PC-9 (cell line): Measurements from ENCODE around the gene SH3RF3. TPM values are rescaled to one million over a fixed set of nuclear protein-coding genes. Genes with fewer than 3 reads are reported as not detected.
A peak's percentile ranks its signal among the peaks of the same experiment; 100 is the strongest.

Source experiments
- BruUV-seq: library from RNA; stranded (reverse); fragments of 400-500 nt; replicated peaks from 2 replicates; lab custom pipeline; 2021; lab: Mats Ljungman, UMichigan
- CTCF ChIA-PET: fragments of 300-600 bp; sonication (Branson Sonifier 250); formaldehyde crosslinking; loops from one replicate; lab custom pipeline; 2022; ENCODE audit warnings: antibody characterized with exemption; lab: Charles Lee
- POLR2A ChIA-PET: fragments of 300-600 bp; sonication (Branson Sonifier 250); formaldehyde crosslinking; loops from one replicate; lab custom pipeline; 2022; ENCODE audit warnings: antibody characterized with exemption; ENCODE audit not compliant: unreplicated experiment; lab: Charles Lee
- DNase-seq, 2 experiments: peaks; one replicate each; pipeline versions ENCODE4 v3.0.0 to v3.0.0-alpha.2; 2015 to 2022; ENCODE audit warnings: mixed read lengths in 1 of 2
- H2AFZ ChIP-seq: fragments of 200-600 bp; sonication (generic); 2 replicates; pipeline ENCODE4 v1.8.1; 2017; ENCODE audit warnings: antibody characterized with exemption
- H3F3A ChIP-seq: fragments of 200-600 bp; sonication (generic); 2 replicates; pipeline ENCODE4 v1.8.1; 2017; ENCODE audit warnings: antibody characterized with exemption, mild to moderate bottlenecking, low read depth; ENCODE audit not compliant: insufficient read depth
- H3K27ac ChIP-seq: fragments of 200-600 bp; sonication (generic); 2 replicates; pipeline ENCODE4 v1.6.1; 2016; ENCODE audit warnings: mixed run types
- H3K27me3 ChIP-seq: fragments of 200-600 bp; sonication (generic); 2 replicates; pipeline ENCODE4 v1.6.1; 2016; ENCODE audit warnings: low read depth, mixed run types; ENCODE audit not compliant: insufficient read depth
- H3K36me3 ChIP-seq: fragments of 200-600 bp; sonication (generic); 2 replicates; pipeline ENCODE4 v1.6.1; 2016; ENCODE audit warnings: low read depth, mixed run types
- H3K4me1 ChIP-seq: fragments of 200-600 bp; sonication (generic); replicated peaks from 2 replicates; pipeline ENCODE4 v1.6.1; 2016; ENCODE audit warnings: mixed run types; ENCODE audit not compliant: insufficient read depth
- H3K4me2 ChIP-seq: fragments of 200-600 bp; sonication (generic); 2 replicates; pipeline ENCODE4 v1.6.1; 2017; ENCODE audit warnings: mixed run types
- H3K4me3 ChIP-seq: fragments of 200-600 bp; sonication (generic); 2 replicates; pipeline ENCODE4 v1.6.1; 2016; ENCODE audit warnings: mixed run types
- H3K79me2 ChIP-seq: fragments of 200-600 bp; sonication (generic); 2 replicates; pipeline ENCODE4 v1.6.1; 2017; ENCODE audit warnings: low read depth, mixed run types
- H3K9me2 ChIP-seq: fragments of 200-600 bp; sonication (generic); 2 replicates; pipeline ENCODE4 v1.8.1; 2017; ENCODE audit warnings: mild to moderate bottlenecking; ENCODE audit not compliant: insufficient read depth
- H3K9me3 ChIP-seq: fragments of 200-600 bp; sonication (generic); 2 replicates; pipeline ENCODE4 v1.8.1; 2016; ENCODE audit warnings: low read depth; ENCODE audit not compliant: insufficient read depth
- H4K20me1 ChIP-seq: fragments of 200-600 bp; sonication (generic); 2 replicates; pipeline ENCODE4 v1.8.1; 2017; ENCODE audit not compliant: insufficient read depth
- CTCF ChIP-seq: fragments of 200-600 bp; sonication (generic); conservative IDR thresholded peaks from 2 replicates; pipeline ENCODE4 v1.6.1; 2017; ENCODE audit warnings: mixed run types, antibody characterized with exemption, mild to moderate bottlenecking, moderate library complexity
- EZH2 ChIP-seq: fragments of 200-600 bp; sonication (generic); IDR thresholded peaks from 2 replicates; pipeline ENCODE4 v1.8.0; 2017; ENCODE audit warnings: antibody characterized with exemption, low read depth
- intact Hi-C: fragments of 100-400 bp; cut with micrococcal nuclease; formaldehyde crosslinking; loops from one replicate; pipeline ENCODE4 v1.10.0; 2022; ENCODE audit not compliant: unreplicated experiment
- total RNA-seq: library from RNA; stranded (reverse); gene quantifications from 2 replicates; pipeline ENCODE4 v1.2.3, GENCODE V29; 2021

The SH3RF3 gene
- total RNA-seq, 1 experiment from 2014 or later = 6.1 TPM

DNA sequence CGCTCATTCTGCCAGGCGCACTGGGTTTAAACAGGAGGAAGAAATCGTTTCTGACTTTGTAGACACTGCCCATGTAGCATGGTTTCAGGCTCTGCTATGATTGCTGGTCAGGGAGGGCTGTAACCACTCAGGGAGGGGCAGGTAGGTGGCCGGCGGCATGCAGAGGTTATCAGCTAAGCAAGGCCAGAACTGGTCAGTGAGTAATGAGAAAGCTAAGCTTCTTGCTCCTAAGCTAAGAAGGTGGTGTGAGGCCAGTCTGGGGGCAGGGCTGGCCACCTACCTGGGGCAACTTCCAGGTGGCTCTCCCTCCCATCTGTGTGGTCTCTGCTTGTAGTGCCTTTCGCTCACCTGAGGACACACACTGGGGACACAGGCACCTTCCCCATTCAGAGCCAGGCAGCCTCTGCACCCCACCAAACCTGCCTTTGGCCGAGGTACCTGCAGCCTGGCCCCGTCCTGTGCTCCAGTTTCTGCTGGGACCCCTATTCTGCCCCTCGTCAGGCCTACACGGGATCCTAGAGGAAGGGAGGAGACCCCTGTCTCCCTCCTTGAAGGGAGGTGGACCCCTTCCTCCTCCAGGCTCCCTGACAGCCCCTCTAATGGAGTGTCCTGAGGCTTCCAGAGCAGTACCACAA is 288.8 kb downstream of the SH3RF3 start:
- Histone ChIP-seq H3K36me3 (no peaks in the 10 kb centered on the region), H3K27me3 (no peaks in the 10 kb centered on the region), H3K4me1 (no peaks in the 10 kb centered on the region), H2AFZ (no peak overlapping the region), H3K79me2 (no peaks in the 10 kb centered on the region), H4K20me1 (no peaks in the 10 kb centered on the region), H3K4me3 (no peak overlapping the region), H3K9me3 (no peaks in the 10 kb centered on the region), H3F3A (no peaks in the 10 kb centered on the region), H3K9me2 (no peaks in the 10 kb centered on the region), H3K27ac (no peak overlapping the region), H3K4me2 (no peak overlapping the region)
- TF ChIP-seq CTCF = no peak
- TF ChIP-seq EZH2 = no peak
- ChIA-PET POLR2A (no interaction called here), CTCF (no interaction called here)
- BruUV-seq = no TSS peak
- DNase-seq = peak in 1 of 2 experiments; percentile 58
- intact Hi-C loops = no loop called here

DNA sequence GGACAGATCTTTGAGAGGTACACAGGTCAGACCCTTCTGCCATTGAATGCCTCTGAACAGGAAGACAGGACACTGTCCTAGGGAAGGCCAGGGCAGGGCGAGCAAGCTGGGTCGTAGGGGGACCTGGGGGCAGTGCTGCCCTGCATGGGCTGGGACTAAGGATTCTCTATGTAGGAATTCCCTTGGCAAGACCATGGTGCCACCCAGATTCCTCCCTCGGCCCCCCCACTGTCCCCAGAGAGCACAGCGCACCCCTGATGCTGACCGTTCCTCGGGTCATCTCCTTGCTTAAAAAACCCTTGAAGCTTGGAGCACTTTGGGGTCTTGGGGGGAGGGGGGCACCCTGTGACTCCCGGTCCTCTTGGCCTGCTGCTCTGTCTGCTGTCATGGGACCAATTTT is 289.7 kb downstream of the SH3RF3 start:
- no peaks in the 10 kb centered on the region for H3F3A ChIP-seq
- no peaks in the 10 kb centered on the region for H3K36me3 ChIP-seq
- no peak overlapping the region for H2AFZ ChIP-seq
- H3K4me1 ChIP-seq = no peaks in the 10 kb centered on the region
- no peaks in the 10 kb centered on the region for H3K79me2 ChIP-seq
- intact Hi-C loops = no loop called here
- POLR2A ChIA-PET = no interaction called here
- H3K27me3 ChIP-seq = no peaks in the 10 kb centered on the region
- CTCF ChIA-PET = no interaction called here
- no peak overlapping the region for H3K4me3 ChIP-seq
- BruUV-seq = no TSS peak
- no peak overlapping the region for H3K4me2 ChIP-seq
- no peak overlapping the region for H3K27ac ChIP-seq
- no peaks in the 10 kb centered on the region for H3K9me2 ChIP-seq
- no peak for DNase-seq
- TF ChIP-seq CTCF = no peak
- TF ChIP-seq EZH2 = no peak
- H3K9me3 ChIP-seq = no peaks in the 10 kb centered on the region
- H4K20me1 ChIP-seq = no peaks in the 10 kb centered on the region

DNA sequence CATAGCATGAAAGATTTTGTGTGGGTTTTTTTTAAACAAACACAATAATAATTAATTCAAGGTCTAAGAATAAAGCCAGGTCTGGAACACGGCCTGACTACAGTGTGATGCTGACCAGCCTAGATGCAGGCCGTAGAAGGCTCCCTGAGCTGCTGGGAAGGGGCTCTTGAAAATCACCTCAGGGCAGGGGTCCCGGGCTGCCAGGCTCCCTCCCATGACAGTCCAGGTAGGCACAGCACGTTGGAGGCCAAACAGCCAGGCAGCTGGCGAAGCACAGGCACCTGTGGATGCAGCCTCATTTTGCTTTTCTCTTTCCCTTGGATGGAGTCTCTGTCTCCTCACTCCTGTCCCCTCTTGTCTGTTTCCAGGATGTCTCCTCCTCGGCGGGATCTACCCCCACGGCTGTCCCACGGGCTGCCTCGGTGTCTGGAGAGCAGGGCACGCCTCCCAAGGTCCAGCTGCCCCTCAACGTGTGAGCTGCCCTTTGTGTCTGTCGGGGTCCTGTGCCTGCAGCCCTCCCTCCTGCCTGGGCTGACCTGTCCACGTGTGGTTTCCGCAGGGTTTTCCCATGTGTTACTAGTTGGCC is 290.3 kb downstream of the SH3RF3 start:
- H3K4me3 ChIP-seq = no peak overlapping the region
- TF ChIP-seq CTCF (no peak), EZH2 (no peak)
- H3K27me3 ChIP-seq = no peaks in the 10 kb centered on the region
- no peak for DNase-seq
- H3K9me2 ChIP-seq = no peaks in the 10 kb centered on the region
- intact Hi-C loops = no loop called here
- no peak overlapping the region for H2AFZ ChIP-seq
- no peaks in the 10 kb centered on the region for H3K36me3 ChIP-seq
- CTCF ChIA-PET = no interaction called here
- no peaks in the 10 kb centered on the region for H3K4me1 ChIP-seq
- no peaks in the 10 kb centered on the region for H4K20me1 ChIP-seq
- no peak overlapping the region for H3K4me2 ChIP-seq
- BruUV-seq = no TSS peak
- no peaks in the 10 kb centered on the region for H3K9me3 ChIP-seq
- H3K79me2 ChIP-seq = no peaks in the 10 kb centered on the region
- no peaks in the 10 kb centered on the region for H3F3A ChIP-seq
- POLR2A ChIA-PET = no interaction called here
- H3K27ac ChIP-seq = no peak overlapping the region
